Mesothelial cell of epicardium (in vitro differentiated cells): ENCODE data around the gene MOB1B. TPM values are rescaled to one million over a fixed set of nuclear protein-coding genes. Genes with fewer than 3 reads are reported as not detected.
A peak's percentile ranks its signal among the peaks of the same experiment; 100 is the strongest.

ENCODE experiments used
- DNase-seq, 2 experiments: peaks; one replicate each; pipeline ENCODE4 v3.0.0; 2021; ENCODE audit warnings: low spot score in 2 of 2; ENCODE audit not compliant: unreplicated experiment in 2 of 2
- H3K27ac Mint-ChIP-seq: 2 replicates; pipeline ENCODE4 v1.8.0; 2021; ENCODE audit warnings: mixed read lengths
- H3K27me3 Mint-ChIP-seq: 2 replicates; pipeline ENCODE4 v1.8.0; 2021; ENCODE audit warnings: low read depth, mixed read lengths
- H3K36me3 Mint-ChIP-seq: 2 replicates; pipeline ENCODE4 v1.8.0; 2021; ENCODE audit warnings: mixed read lengths
- H3K4me1 Mint-ChIP-seq: 2 replicates; pipeline ENCODE4 v1.8.0; 2021; ENCODE audit warnings: mixed read lengths
- H3K4me3 Mint-ChIP-seq: 2 replicates; pipeline ENCODE4 v1.8.0; 2021; ENCODE audit warnings: mild to moderate bottlenecking, moderate library complexity, mixed read lengths
- H3K9me3 Mint-ChIP-seq: 2 replicates; pipeline ENCODE4 v1.8.0; 2021; ENCODE audit warnings: mixed read lengths
- CTCF ChIP-seq: fragments of 200-600 bp; sonication (generic); IDR thresholded peaks from one replicate; pipeline ENCODE4 v1.5.0; 2021; ENCODE audit warnings: antibody characterized with exemption; ENCODE audit not compliant: unreplicated experiment
- total RNA-seq: library from RNA; stranded (reverse); gene quantifications from 3 replicates; pipeline ENCODE4 v1.2.1, GENCODE V29; 2021

The MOB1B gene
- total RNA-seq, 1 donor from 2014 or later: 36.2 TPM

- H3K27me3 Mint-ChIP-seq: no peaks in the 10 kb centered on the region
- peaks cover 21% of the 10 kb centered on the region for H3K4me1 Mint-ChIP-seq
- peak overlapping the region; percentile 82 for H3K27ac Mint-ChIP-seq
- no peak for DNase-seq
- no peak for TF ChIP-seq CTCF
- H3K9me3 Mint-ChIP-seq: no peaks in the 10 kb centered on the region
- H3K36me3 Mint-ChIP-seq: peaks cover 12% of the 10 kb centered on the region
- H3K4me3 Mint-ChIP-seq: no peak overlapping the region
These were observed 33.0 kb downstream of the MOB1B start for GRCh38 chr4:70935038-70935695.

- H3K36me3 Mint-ChIP-seq: peaks cover 18% of the 10 kb centered on the region
- peaks cover 3% of the 10 kb centered on the region for H3K9me3 Mint-ChIP-seq
- H3K27ac Mint-ChIP-seq: peak overlapping the region; percentile 75
- H3K27me3 Mint-ChIP-seq: no peaks in the 10 kb centered on the region
- no peak overlapping the region for H3K4me3 Mint-ChIP-seq
- TF ChIP-seq CTCF: no peak
- no peak for DNase-seq
- peaks cover 12% of the 10 kb centered on the region for H3K4me1 Mint-ChIP-seq
These were observed 34.1 kb downstream of the MOB1B start for GRCh38 chr4:70936200-70936787.

- Mint-ChIP-seq H3K27me3 (no peaks in the 10 kb centered on the region), H3K4me1 (peaks cover 17% of the 10 kb centered on the region), H3K36me3 (peaks cover 18% of the 10 kb centered on the region), H3K27ac (no peak overlapping the region), H3K9me3 (peaks cover 3% of the 10 kb centered on the region), H3K4me3 (no peak overlapping the region)
- TF ChIP-seq CTCF: no peak
- no peak for DNase-seq
These were observed 35.9 kb downstream of the MOB1B start for GRCh38 chr4:70938086-70938485.

- peaks cover 6% of the 10 kb centered on the region for H3K9me3 Mint-ChIP-seq
- peaks cover 16% of the 10 kb centered on the region for H3K4me1 Mint-ChIP-seq
- no peak overlapping the region for H3K4me3 Mint-ChIP-seq
- DNase-seq: no peak
- peaks cover 20% of the 10 kb centered on the region for H3K36me3 Mint-ChIP-seq
- no peaks in the 10 kb centered on the region for H3K27me3 Mint-ChIP-seq
- no peak overlapping the region for H3K27ac Mint-ChIP-seq
- no peak for TF ChIP-seq CTCF
These were observed 38.0 kb downstream of the MOB1B start for GRCh38 chr4:70940134-70940533.

GRCh38 chr4:70943114-70943513 is 40.9 kb downstream of the MOB1B start:
- Mint-ChIP-seq H3K27ac (no peak overlapping the region), H3K4me1 (peaks cover 9% of the 10 kb centered on the region), H3K27me3 (no peaks in the 10 kb centered on the region), H3K9me3 (peaks cover 11% of the 10 kb centered on the region), H3K36me3 (peaks cover 19% of the 10 kb centered on the region), H3K4me3 (no peak overlapping the region)
- TF ChIP-seq CTCF: no peak
- DNase-seq: no peak
